ENCODE measurements around the gene CERS6. TPM values are rescaled to one million over a fixed set of nuclear protein-coding genes. Genes with fewer than 3 reads are reported as not detected.

Gene CERS6
- polyA plus RNA-seq, 1 donor from 2014 or later, result 59.3 TPM

- Histone ChIP-seq H3K27ac (ENCODE audit: low read length) (no peak overlapping the region), H3K36me3 (ENCODE audit: insufficient read depth, low read length) (no peaks in the 10 kb centered on the region), H3F3A (ENCODE audit: insufficient read depth, low read length, poor library complexity, severe bottlenecking) (no peaks in the 10 kb centered on the region), H3K79me2 (replicated peaks; ENCODE audit: insufficient read depth, low read length) (peaks cover 7% of the 10 kb centered on the region), H3K9ac (ENCODE audit: low read length) (no peak overlapping the region), H3K27me3 (ENCODE audit: insufficient read depth, low read depth, low read length) (no peaks in the 10 kb centered on the region), H3K9me2 (ENCODE audit: insufficient read depth, low read length) (no peaks in the 10 kb centered on the region), H2AFZ (ENCODE audit: low read depth, low read length) (no peak overlapping the region), H3K9me3 (ENCODE audit: low read length) (no peaks in the 10 kb centered on the region), H4K20me1 (ENCODE audit: insufficient read depth) (no peaks in the 10 kb centered on the region), H3K4me3 (ENCODE audit: low read length) (no peak overlapping the region), H3K4me2 (ENCODE audit: low read length) (no peak overlapping the region)
- TF ChIP-seq CTCF (IDR thresholded peaks at IDR 0.05; ENCODE audit: poor library complexity, severe bottlenecking), result no peak
- TF ChIP-seq MXI1 (conservative IDR thresholded peaks at IDR 0.05; ENCODE audit: poor library complexity, severe bottlenecking), result no peak
- no peak for TF ChIP-seq EZH2 (IDR thresholded peaks at IDR 0.05; ENCODE audit: borderline replicate concordance, insufficient read depth, low read length, poor library complexity, severe bottlenecking)
- TF ChIP-seq POLR2AphosphoS5 (IDR thresholded peaks at IDR 0.05), result no peak
- no peak for TF ChIP-seq REST (IDR thresholded peaks at IDR 0.05; ENCODE audit: borderline replicate concordance)
- TF ChIP-seq RAD21 (conservative IDR thresholded peaks at IDR 0.05), result no peak
Observed at GRCh38 chr2:168679741-168680310, 223.8 kb downstream of the CERS6 start.

GRCh38 chr2:168683996-168684395 is 227.9 kb downstream of the CERS6 start:
- no peak overlapping the region for H2AFZ ChIP-seq (ENCODE audit: low read depth, low read length)

More at GRCh38 chr2:168683996-168684395, 227.9 kb downstream of the CERS6 start:
- no peaks in the 10 kb centered on the region for H3K79me2 ChIP-seq (replicated peaks; ENCODE audit: insufficient read depth, low read length)
- no peaks in the 10 kb centered on the region for H3K27me3 ChIP-seq (ENCODE audit: insufficient read depth, low read depth, low read length)
- no peak overlapping the region for H3K4me3 ChIP-seq (ENCODE audit: low read length)
- H3K4me2 ChIP-seq (ENCODE audit: low read length), result no peak overlapping the region
- H3K36me3 ChIP-seq (ENCODE audit: insufficient read depth, low read length), result no peaks in the 10 kb centered on the region
- no peaks in the 10 kb centered on the region for H3F3A ChIP-seq (ENCODE audit: insufficient read depth, low read length, poor library complexity, severe bottlenecking)
- no peak overlapping the region for H3K27ac ChIP-seq (ENCODE audit: low read length)
- no peaks in the 10 kb centered on the region for H3K9me2 ChIP-seq (ENCODE audit: insufficient read depth, low read length)
- TF ChIP-seq RAD21 (conservative IDR thresholded peaks at IDR 0.05) (no peak), SMC3 (conservative IDR thresholded peaks at IDR 0.05; ENCODE audit: poor library complexity) (no peak), EP300 (conservative IDR thresholded peaks at IDR 0.05; ENCODE audit: poor library complexity, severe bottlenecking) (no peak), REST (IDR thresholded peaks at IDR 0.05; ENCODE audit: borderline replicate concordance) (no peak), EZH2 (IDR thresholded peaks at IDR 0.05; ENCODE audit: borderline replicate concordance, insufficient read depth, low read length, poor library complexity, severe bottlenecking) (no peak), MXI1 (conservative IDR thresholded peaks at IDR 0.05; ENCODE audit: poor library complexity, severe bottlenecking) (no peak), CTCF (IDR thresholded peaks at IDR 0.05; ENCODE audit: poor library complexity, severe bottlenecking) (no peak), POLR2AphosphoS5 (IDR thresholded peaks at IDR 0.05) (no peak), TAF1 (IDR thresholded peaks at IDR 0.05; ENCODE audit: low read depth) (no peak)
- no peaks in the 10 kb centered on the region for H3K9me3 ChIP-seq (ENCODE audit: low read length)
- no peak overlapping the region for H3K9ac ChIP-seq (ENCODE audit: low read length)
- H4K20me1 ChIP-seq (ENCODE audit: insufficient read depth), result no peaks in the 10 kb centered on the region
